Fibroblast of skin of abdomen (primary cell): ENCODE data around the gene NEK4. TPM values are rescaled to one million over a fixed set of nuclear protein-coding genes. Genes with fewer than 3 reads are reported as not detected.

Experiments used
- DNase-seq: peaks from one replicate; pipeline ENCODE4 v3.0.0-alpha.2; 2013
- polyA plus RNA-seq, 2 experiments: library from polyadenylated mRNA; unstranded; fragments of 120-200 nt; gene quantifications; one replicate each; pipeline ENCODE4 v1.2.1, GENCODE V29; 2013; ENCODE audit not compliant: insufficient read length in 2 of 2

The NEK4 gene
- 12.9 TPM for polyA plus RNA-seq (2013, experiment 1 of 2; ENCODE audit: insufficient read length)
- polyA plus RNA-seq (2013, experiment 2 of 2; ENCODE audit: insufficient read length), result 12.0 TPM

DNA sequence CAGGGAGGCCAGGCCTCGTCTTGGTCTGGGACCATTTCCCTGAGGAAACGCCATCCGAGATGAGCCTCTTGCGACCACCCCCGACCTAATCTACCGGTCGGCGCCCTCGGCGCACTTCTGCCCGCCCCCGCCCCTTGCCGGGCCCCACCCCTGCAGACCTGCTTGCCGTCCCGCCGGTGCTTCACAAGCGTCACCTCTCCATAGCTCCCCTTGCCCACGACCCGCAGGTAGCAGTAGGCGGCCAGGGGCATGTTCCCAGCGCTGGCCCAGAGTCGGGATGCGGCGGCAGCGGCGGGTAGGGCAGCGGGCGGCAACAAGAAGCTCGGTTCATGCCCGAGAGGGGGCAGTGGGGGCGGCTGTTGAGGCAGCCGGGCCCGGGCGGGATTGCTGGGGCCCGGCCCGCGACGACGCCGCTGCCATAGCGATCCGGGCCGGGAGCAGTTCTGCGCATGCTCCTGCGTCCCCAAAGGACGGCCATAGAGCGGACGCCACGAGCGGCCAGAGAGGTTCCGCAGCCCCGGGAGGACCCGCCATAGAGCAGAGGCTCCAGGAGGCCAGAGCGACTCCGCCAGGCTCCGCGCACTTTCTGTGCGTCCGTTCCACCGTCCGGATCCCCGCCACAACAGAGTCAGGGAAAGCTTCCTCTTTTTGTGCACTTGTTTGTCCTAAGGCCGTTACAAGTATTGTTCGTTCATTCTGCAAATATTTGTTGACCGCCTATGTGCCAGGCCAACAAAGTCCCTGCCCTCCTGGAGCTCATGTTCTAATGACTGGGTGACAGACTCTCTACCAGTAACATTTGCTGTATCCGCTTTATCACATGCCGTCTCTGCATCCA lies at the start of gene NEK4:
Gene NEK4, minus strand, starts transcription at position 445 of the 838 bp plus-strand sequence. Its CDS starts 194 bp downstream, at position 251.
- peak; percentile 90 for DNase-seq

DNA sequence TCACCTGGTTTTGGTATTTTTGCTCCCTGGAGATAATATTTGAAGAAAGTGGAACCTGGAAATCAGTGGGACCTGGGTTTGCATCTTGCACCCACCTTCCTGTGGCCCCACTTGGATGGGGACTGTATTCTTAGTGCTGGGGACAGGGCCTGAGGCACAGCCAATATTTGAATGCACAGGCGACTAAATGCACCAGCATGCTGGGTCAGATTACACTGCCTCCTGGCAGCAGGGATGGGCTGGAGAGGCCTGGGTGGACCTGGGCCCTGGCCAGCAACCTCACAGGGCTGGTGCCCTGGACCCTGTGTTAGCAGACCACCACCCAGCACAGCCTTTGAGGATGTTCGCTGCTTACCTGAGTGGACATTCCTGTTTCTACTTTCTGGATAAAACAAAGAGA lies 49.2 kb upstream of the NEK4 start:
- no peak for DNase-seq

DNA sequence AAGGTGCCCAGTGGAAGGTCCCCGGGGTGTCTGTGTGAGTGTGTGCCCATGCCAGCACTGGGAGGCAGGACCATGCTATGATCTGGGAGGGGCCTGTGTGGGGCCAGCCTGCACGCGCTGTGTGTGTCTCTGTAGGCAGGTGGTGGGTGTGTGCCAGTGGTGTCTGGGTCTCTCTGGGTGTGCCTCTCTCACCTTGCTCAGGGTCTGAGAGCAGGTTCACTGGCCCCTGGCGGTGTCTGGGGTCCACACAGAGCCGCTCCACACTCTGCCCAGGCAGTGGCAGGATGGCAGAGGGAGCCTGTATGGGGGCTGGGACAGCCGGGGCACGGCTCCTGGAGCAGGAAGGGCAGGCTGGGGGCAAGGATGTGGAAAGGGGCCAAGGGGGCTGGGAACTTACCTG lies 47.1 kb upstream of the NEK4 start:
- DNase-seq, result no peak

DNA sequence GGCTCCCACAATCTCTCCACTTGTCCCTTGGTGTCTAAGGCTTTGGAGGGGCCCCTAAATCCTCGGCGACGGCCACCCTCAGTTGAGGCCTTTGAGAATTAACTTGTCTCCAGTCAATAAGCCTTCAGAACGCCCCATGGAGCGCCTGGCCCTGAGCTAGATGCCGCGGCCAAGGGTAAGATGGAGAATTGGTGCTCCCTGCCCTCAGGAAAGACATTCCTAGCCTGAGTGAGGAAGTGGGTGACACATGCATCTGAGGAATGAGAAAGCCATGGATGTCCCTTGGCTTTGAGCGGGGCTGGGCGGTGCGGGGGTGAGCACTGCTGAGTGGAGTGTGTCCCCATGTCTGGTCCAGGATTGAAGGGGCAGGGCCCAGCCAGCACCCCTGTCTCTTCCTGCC lies 46.5 kb upstream of the NEK4 start:
- DNase-seq, result no peak

DNA sequence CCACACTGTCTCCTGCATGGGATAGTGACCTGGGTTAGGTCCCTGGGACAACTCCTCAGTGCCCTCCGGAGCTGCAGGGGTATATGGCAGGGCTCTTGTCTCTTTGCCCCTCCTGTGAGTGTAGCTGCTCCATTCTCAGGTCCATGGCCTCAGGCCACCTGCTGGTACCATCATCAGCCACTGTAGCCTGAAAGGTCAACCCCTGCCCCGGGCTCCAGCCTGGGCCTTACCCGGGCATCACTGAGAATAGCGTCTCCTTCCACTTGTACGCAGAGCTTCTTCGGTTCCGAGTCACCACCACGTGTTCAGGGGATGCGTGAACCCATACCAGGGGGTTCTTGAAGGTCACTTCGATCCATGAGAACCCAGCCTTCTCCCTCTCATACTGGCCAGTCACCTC lies 45.9 kb upstream of the NEK4 start:
- DNase-seq, result no peak

DNA sequence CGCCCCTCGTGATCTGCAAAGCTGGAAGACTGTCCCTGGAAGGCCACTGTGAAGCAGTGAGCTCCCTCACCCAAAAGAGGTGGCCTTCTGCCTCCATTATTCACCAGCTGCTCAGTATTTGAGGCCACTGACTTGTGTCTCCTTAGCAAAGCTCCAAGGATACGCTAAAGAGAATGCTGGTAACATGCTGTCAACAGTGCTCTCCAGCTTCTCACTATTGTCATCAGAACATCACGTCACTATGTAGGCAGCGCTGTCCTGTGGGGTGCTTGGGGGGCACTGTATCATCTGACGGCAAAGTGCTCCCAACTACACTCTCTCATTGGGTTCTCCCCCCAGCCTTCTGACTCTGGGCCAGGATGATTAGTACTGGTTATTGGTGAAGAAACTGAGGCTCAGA lies 45.5 kb upstream of the NEK4 start:
- DNase-seq, result no peak

DNA sequence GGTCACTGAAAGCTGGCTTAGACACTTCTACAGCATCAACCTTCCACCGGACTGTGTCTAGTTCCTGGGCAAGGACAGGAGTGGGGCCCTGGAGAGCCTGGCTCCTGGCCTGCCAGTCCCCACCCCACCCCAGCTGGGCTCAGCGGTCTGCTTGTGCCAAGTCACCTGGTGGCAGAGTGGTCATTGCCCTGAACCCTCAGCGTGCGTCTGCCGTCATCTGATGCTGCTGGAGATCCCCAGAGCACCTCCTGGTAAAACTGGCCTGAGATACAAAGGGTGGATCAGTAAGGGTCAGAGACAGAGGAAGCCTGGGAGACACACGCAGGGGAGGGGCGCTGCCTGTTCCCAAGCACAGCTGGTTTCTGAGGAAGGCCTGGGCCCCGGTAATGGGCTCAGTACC lies 43.1 kb upstream of the NEK4 start:
- no peak for DNase-seq

DNA sequence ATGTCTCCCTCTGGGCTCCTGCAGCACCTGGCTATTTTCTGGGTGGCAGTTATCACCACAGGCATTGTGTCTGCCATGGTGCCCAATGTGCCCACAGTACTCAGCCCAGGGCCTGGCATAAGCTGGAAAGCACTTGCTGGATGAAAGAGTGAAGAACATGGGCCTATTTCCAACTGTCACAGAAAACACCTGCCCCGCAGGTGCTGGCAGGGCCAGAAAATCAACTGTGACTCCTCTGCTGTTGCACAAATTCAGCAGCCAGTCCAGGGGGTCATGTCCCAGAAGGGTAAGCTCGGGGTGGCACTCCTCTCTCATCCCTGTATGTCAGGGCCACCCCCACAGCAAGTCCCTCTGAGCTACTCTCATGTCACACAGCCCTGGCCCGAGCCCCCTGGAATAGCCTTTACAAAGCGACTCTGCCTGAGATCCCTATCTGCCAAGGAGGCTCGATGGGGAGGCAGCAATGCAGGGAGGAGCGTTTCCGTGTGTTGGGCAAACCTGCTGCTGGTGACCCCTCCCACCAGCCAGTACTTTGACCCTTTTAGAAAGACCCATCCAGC lies 40.8 kb upstream of the NEK4 start:
- no peak for DNase-seq

DNA sequence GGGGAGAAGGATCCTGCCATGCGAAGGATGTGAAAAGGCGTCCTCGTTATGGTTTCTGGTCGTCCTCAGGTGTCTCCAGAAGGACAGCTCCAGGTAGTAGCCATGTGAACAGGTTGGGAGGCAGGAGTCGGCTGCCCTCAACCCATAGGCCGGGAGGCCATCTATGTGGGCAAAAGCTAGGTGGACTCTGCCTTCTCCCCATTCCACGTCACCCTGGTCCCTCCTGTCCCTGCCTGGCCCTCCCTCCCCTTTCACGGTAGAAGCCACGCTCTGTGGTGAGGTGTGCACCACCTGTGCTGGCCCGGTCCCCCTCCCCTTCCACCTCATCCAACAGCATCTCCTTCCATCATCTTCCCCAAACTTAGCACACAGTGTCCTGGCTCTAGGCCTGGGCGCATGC lies 40.2 kb upstream of the NEK4 start:
- DNase-seq, result no peak

DNA sequence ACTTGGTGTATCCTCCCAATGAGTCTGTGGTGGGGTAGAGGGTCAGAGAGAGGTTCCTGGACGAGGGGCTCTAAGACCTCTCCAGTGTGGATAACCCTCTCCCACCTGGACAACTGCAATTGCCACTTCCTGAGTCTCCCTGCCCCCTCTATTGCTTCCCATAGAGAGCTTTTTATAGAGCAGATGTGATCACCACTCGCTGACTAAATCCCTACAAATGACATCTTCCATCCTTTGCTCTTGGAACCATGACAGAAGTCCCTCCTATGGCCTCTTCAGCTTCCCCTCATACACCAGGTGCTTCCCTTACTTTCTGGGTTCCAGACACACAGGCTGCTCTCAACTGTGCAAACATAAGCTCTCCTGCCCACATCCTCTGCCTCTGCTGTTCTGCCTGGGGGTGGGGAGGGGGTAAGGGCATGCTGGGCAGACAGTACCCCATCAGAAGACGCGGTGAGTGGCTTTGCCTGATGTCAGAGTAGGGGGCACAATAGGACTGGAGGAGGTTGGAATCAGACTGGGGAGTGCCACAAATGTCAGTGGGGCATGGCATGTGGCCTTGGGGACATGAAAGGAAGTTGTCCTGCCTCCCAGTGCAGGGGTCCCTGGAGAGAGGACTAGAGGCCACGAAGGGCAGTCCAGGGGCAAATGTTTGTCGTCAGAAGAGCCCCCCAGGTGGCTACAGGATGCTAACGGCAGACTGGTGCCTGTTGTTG lies 39.1 kb upstream of the NEK4 start:
- DNase-seq, result no peak

DNA sequence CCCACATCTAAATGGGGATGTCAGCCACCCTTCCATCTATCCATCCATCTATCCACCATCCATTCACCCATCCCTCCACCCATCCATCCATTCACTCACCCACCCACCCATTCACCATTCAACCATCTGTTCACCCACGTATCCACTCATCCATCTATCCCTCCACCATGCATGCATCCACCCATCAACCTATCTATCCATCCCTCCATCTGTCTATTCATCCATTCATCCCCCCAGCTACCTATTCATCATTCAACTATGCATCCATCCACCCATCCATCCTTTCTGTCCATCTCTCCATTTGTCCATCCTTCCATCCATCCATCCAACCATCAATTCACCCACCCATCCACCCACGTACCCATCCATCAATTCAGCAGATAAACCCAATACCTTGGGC lies 38.4 kb upstream of the NEK4 start:
- no peak for DNase-seq

DNA sequence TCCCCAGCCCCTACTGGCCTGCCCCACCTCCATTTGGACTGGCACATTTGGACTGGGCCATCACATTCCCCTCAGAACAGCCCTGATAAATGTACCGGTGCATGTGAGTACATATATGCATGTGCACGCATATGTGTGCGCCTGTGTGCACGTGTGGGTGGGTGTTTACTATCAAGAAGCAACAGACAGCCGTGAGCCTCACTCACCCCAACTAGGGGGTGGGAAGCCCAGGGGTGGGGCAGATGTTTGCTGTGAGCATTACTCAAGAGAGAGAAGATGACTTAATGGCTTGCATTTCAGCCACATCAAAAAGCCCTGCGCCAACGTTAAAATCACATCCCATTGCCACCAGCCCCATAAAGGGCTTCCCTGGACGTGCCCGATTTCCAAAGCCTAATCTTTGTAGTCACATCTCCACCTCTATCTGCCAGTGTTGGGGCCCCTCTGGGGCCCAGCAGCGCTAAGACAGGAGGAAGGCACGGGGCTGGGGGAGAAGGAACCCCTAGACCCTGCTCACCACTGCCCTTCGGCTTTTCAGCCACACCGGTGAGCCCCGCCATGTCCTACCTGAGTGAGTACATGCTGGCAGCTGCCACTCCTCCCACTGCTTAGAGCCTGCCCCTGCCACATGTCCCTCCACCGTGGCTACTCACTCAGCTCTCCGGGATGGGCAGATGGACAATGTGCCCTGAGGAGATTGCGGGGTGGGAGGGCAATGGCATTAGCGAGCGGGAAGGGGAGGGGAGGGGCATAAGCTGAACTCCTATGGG lies 34.7 kb upstream of the NEK4 start:
- DNase-seq, result no peak

DNA sequence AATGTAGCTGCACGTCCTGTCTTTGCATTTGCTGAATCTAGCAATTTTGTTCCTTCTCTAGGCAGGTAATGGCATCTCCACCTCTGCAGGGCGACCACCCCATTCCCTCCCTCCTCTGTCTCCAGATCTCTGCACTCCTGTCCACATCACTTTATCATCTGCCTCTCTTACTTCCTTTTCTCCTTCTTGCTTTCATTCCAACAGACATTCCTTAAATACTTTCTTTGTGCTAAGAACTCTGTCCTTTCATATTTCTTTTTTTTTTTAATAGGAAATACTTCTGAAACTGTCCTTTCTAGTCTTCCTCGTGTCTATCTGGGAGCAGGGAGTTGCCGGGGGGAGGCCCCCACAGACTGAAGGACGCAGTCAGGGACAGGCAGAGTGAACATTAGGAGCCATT lies 31.1 kb upstream of the NEK4 start:
- peak; percentile 13 for DNase-seq

DNA sequence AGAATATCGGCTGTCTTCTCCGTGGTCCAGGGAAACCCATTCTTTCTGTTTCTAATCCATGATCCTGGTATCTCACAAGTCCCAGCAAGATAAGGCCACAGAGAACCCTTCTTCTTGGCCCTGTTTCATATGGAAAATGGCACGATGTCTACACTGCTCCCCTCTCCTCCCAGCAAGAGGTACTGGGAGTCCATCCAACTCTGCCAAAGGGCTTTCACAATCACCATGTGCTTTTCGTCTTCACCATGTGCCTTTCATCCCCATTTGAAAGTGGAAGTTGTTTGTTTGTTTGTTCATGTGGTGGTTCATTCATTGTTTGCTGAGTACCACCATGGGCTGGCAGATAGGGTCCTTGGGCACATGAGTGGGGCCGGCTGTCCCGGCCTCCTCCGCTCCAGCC lies 29.3 kb upstream of the NEK4 start:
- no peak for DNase-seq

DNA sequence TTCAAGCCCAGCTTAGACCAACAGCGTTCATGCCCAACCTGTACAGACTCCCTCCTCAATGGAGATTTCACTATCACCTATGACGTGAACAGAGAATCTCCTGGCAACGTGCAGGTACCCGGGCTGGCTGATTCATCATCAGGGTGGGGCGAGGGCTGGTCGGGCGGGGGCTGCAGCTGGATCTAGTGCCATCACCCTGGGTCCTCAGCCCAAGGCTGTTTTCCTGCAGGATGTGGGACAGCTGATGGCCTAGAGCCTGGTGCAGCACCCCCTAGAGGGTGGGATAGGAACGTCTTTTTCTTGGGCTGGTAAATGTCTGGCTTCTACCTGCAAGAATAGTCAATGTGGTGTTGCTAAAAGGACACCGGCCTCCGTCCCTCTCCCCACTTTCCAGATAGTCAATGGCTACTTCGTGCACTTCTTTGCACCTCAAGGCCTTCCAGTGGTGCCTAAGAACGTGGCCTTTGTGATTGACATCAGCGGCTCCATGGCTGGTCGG lies 28.3 kb upstream of the NEK4 start:
- DNase-seq, result no peak

DNA sequence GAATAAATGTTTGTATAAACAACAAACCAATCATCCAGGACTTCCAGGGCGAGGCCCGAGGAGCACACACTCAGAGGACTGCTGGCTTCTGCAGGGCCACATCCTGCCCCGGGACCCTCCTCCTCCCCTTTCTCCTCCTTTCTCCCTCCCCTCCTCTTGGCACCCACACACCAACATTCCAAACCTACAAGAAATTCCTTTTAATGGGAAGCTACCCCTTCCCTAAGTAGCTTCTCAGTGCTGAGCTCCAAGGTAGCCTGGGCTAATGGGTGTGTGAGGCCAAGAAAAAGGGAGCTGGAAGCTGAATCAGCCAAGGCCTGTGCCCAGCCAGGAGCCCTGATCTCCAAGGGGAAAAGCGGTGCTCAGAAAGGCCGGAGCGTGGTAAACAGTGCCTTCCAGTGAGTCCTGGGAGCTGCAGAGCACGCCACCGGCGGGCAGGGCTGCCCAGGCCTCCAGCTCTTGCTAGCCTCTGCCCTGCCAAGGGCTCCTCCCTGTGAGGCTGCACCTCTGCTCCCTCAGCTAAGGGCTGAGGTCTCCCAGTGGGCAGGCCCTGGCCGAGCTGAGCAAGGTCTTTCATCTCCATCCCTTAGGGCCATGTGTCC lies 27.7 kb upstream of the NEK4 start:
- DNase-seq, result peak; percentile 13

DNA sequence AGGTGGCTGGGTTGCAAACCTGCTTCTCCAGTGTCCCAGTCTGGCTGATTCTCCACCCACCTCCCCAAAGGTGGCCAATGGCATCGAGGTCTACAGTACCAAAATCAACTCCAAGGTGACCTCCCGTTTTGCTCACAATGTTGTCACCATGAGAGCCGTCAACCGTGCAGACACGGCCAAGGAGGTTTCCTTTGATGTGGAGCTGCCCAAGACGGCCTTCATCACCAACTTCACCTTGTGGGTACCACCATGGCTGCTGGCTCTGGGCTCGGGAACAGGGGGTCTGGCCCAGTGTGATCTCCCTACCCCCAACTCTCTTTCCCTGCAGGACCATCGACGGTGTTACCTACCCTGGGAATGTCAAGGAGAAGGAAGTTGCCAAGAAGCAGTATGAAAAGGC lies 25.7 kb upstream of the NEK4 start:
- DNase-seq, result no peak

DNA sequence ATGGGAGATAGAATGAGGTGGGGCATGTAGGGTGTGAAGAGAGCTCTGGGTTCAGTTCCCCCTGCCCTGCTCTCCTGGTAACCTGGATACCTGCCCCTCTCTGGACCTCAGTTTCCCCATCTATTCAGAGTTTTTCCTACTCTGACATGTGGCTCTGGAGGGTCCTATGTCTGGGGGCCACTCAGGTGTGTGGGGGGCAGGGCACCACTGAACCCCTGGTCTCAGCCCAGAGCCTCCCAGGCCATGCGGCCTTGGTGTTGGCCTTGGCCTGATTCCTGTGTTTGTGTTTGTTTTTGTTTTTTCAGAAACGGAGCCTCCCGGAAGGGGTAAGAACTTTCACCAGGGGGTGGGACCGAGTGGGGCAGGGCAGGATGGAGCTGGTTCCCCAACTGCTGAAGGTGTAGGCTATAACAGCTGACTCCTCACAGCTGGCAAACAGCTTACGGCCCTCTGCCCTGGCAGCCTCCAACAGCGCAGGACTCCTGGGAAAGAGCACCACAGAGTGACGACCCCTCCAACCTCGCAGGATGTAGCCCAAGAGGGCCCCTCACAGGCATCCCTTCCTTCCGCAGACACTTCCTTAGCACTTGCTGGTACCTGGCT lies 24.7 kb upstream of the NEK4 start:
- DNase-seq, result no peak

DNA sequence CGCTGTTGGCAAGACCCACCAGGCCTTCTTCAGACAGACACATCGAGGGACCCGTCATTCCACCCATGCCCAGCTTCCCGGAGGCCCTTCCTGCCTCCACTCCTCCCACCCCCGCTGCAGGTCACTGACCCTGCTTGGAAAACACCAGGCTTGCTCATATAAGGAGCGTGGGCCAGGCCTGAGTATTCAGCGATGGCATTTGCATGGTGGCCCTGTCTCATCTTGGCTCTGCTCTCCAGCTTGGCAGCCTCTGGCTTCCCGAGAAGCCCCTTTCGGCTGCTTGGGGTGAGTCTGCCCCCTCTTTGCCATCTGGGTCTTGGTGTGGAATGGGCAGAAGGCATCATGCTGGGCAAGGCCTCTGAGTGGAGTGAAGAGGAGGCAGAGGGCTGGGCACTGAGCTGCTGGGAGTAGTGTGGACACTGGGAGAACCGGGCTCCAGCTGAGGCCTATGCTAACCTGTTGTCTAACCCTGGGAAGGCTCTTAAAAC lies 23.9 kb upstream of the NEK4 start, which contains the start of gene ITIH3:
Gene ITIH3, plus strand, starts transcription at position 185 of the 488 bp plus-strand sequence. Its CDS starts 8 bp downstream, at position 193.
- DNase-seq, result no peak

DNA sequence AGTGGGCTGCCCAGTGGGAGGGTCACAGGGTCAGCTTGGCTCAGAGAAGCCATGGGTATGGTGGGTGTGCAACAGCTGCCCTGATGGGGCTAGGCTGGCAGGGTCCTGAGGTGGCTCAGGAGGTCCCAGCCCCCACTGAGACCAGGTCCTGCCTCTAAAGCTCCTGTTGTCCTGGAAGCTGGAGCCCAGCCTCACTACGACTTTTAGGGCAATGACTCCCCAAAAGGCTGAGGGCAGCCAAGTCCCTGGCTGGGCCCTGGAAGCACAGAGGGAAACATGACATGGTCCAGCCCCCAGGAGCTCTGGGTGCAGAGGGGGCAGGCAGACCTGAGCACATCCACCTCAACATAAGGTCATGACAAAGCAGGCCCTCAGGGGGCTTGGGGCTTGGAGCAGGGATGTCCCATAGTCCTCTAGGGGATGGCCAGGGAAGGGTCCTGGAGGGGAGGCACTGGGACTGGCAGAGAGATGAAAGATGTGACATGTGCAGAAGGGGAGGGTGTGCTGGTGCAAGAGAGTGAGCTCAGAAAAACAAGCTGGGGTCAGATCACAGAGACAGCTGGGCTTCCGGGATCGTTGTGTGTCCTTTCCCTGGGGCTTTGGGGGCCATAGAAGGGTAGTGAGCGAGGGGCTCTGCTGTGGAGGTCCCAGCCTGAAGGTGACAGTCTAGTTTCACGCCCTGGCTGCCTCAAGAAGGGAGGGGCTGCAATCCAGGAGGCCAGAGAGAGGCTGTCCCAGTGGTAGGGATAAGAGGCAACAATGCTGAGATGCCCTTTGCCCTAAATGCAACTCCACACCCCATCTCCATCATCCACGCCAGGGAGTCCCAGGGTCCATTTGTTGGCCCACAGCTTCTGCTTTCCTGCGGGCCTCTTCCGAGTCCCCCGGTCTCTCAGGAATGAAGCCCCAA lies 23.2 kb upstream of the NEK4 start:
- DNase-seq, result no peak
